K562 (cell line): ENCODE data around the gene OR51B2. TPM values are rescaled to one million over a fixed set of nuclear protein-coding genes. Genes with fewer than 3 reads are reported as not detected.

Experiments used
- ARID1B ChIP-seq: fragments of 450-650 bp; IDR thresholded peaks from 2 replicates; pipeline ENCODE4 v1.6.1; 2016; ENCODE audit warnings: antibody characterized with exemption, mild to moderate bottlenecking, inconsistent platforms
- ATF3 ChIP-seq, 2 experiments: fragments of 450-650 bp in 1 of 2; sonication (generic) in 1 of 2; formaldehyde crosslinking in 1 of 2; IDR thresholded peaks in 1 of 2; conservative IDR thresholded peaks in 1 of 2; 2 replicates each; pipeline versions ENCODE4 v1.6.1 to v1.8.1; 2016 to 2023; ENCODE audit warnings: mild to moderate bottlenecking in 2 of 2, moderate library complexity in 2 of 2, inconsistent platforms in 1 of 2, missing genetic modification reagents in 1 of 2
- FOSL1 ChIP-seq: fragments of 200-800 bp; sonication (Bioruptor generic); conservative IDR thresholded peaks from 2 replicates; pipeline ENCODE4 v1.6.1; 2016; ENCODE audit warnings: missing genetic modification characterization, missing compliant biosample characterization
- HMBOX1 ChIP-seq: sonication (generic); IDR thresholded peaks from 2 replicates; pipeline ENCODE4 v1.6.1; 2016
- HNRNPL ChIP-seq: fragments of 200-400 bp; formaldehyde crosslinking; IDR thresholded peaks from 2 replicates; pipeline ENCODE4 v1.6.1; 2017; ENCODE audit warnings: low read depth, mild to moderate bottlenecking, low read length
- NCOA2 ChIP-seq, 2 experiments: fragments of 450-650 bp; IDR thresholded peaks; 2 replicates each; pipeline ENCODE4 v1.6.1; 2018; ENCODE audit warnings: mild to moderate bottlenecking in 2 of 2, moderate library complexity in 1 of 2; ENCODE audit not compliant: partially characterized antibody in 2 of 2
- NCOR1 ChIP-seq: fragments of 450-650 bp; IDR thresholded peaks from 2 replicates; pipeline ENCODE4 v1.6.1; 2016; ENCODE audit warnings: mild to moderate bottlenecking, moderate library complexity
- NR2C1 ChIP-seq, 2 experiments: fragments of 450-650 bp; IDR thresholded peaks; 2 replicates each; pipeline ENCODE4 v1.6.1; 2017; ENCODE audit warnings: mild to moderate bottlenecking in 2 of 2, antibody characterized with exemption in 1 of 2, inconsistent platforms in 1 of 2, missing compliant biosample characterization in 1 of 2, missing genetic modification characterization in 1 of 2
- PRMT5 ChIP-seq: sonication (generic); formaldehyde crosslinking; IDR thresholded peaks from 2 replicates; pipeline ENCODE4 v1.5.0; 2020; ENCODE audit warnings: missing genetic modification reagents
- RBM39 ChIP-seq: fragments of 200-400 bp; formaldehyde crosslinking; optimal IDR thresholded peaks from 2 replicates; pipeline ENCODE3; 2018; ENCODE audit warnings: low read depth, low read length
- RHOXF2B ChIP-seq: fragments of 250-450 bp; sonication (Bioruptor Pico); conservative IDR thresholded peaks from 2 replicates; pipeline ENCODE4 v1.5.1; 2021
- SRSF7 ChIP-seq: fragments of 200-400 bp; formaldehyde crosslinking; optimal IDR thresholded peaks from 2 replicates; pipeline ENCODE3; 2017; ENCODE audit warnings: mild to moderate bottlenecking, low read depth, low read length
- UBTF ChIP-seq, 2 experiments: IDR thresholded peaks; 2 replicates each; pipeline ENCODE4 v1.6.1; 2012; ENCODE audit warnings: improper control_type of control experiment in 2 of 2, low read depth in 2 of 2, low read length in 2 of 2, borderline replicate concordance in 1 of 2
- VEZF1 ChIP-seq: fragments of 200-800 bp; sonication (Bioruptor generic); IDR thresholded peaks from 2 replicates; pipeline ENCODE4 v1.6.1; 2017; ENCODE audit warnings: missing genetic modification characterization, missing compliant biosample characterization
- ZFX ChIP-seq: sonication (generic); formaldehyde crosslinking; IDR thresholded peaks from 2 replicates; pipeline ENCODE4 v1.8.0; 2022; ENCODE audit warnings: mild to moderate bottlenecking, missing genetic modification reagents, moderate library complexity
- ZNF197 ChIP-seq: fragments of 200-800 bp; sonication (Bioruptor generic); IDR thresholded peaks from 2 replicates; pipeline ENCODE4 v1.6.1; 2016; ENCODE audit warnings: low read depth, missing genetic modification characterization, missing compliant biosample characterization
- ZNF639 ChIP-seq, 2 experiments: fragments of 200-800 bp in 1 of 2; sonication (Bioruptor generic) in 1 of 2; sonication (generic) in 1 of 2; formaldehyde crosslinking in 1 of 2; IDR thresholded peaks in 1 of 2; conservative IDR thresholded peaks in 1 of 2; 2 replicates each; pipeline versions ENCODE4 v1.5.0 to v1.6.1; 2016 to 2020; ENCODE audit warnings: missing compliant biosample characterization in 1 of 2, missing genetic modification characterization in 1 of 2, missing genetic modification reagents in 1 of 2
- polyA plus RNA-seq, 8 experiments: library from polyadenylated mRNA; depleted of rRNA in 4 of 8; stranded (reverse) in 5 of 8; unstranded in 3 of 8; fragments of >200 nt; fragmentation: Nextera tagmentation in 2 of 8; fragmentation: Illumina TruSeq in 1 of 8; extraction: Ambion mirVana in 2 of 8; extraction: Trizol in 1 of 8; gene quantifications; 2 replicates each; pipeline versions ENCODE4 v1.2.1 to v1.2.3, GENCODE V29; 2011 to 2014; ENCODE audit warnings: inconsistent platforms in 1 of 8, missing spikeins in 1 of 8
- total RNA-seq, 7 experiments: library from RNA; depleted of rRNA in 6 of 7; stranded (reverse); fragments of >200 nt in 6 of 7; fragmentation: Illumina TruSeq in 2 of 7; extraction: Trizol in 2 of 7; gene quantifications; 2 replicates each; pipeline versions ENCODE4 v1.2.1 to v1.2.3, GENCODE V29; 2011 to 2021; ENCODE audit warnings: low replicate concordance in 1 of 7

Gene OR51B2
- total and polyA plus RNA-seq, 9 of the 15 experiments (the other 6 are each of a cell fraction or from before 2014, with no cell fraction given), result 0.38 to 6.6 (median 4.0) TPM

- no peak for TF ChIP-seq SRSF7
- TF ChIP-seq NR2C1 (IDR thresholded peaks at IDR 0.05), result no peak
- TF ChIP-seq NR2C1 (tag; IDR thresholded peaks at IDR 0.05), result 0 out of 2 replicates have a peak, but pooled peaks have one; percentile 40
- TF ChIP-seq ZNF639 (CRISPR knock-in tag; conservative IDR thresholded peaks at IDR 0.05 in 1 of 2, IDR thresholded peaks at IDR 0.05 in 1 of 2), result 0 out of 4 replicates have a peak, but pooled peaks of 1 of the 2 experiments have one; percentile 28
- peak; percentile 61 for TF ChIP-seq HMBOX1
- no peak for TF ChIP-seq PRMT5 (CRISPR knock-in tag)
- TF ChIP-seq UBTF (IDR thresholded peaks at IDR 0.05; ENCODE audit: borderline replicate concordance in 1 of 2, low read depth in 2 of 2, low read length in 2 of 2), result no peak
- TF ChIP-seq ZNF197 (CRISPR knock-in tag), result no peak
- TF ChIP-seq NCOR1, result 0 out of 2 replicates have a peak, but pooled peaks have one; percentile 7
- TF ChIP-seq NCOA2 (IDR thresholded peaks at IDR 0.05; ENCODE audit: partially characterized antibody in 2 of 2), result peak in 1 of 2 experiments; percentile 13
- TF ChIP-seq ARID1B, result peak; percentile 66
- TF ChIP-seq RHOXF2B (CRISPR knock-in tag), result no peak
- TF ChIP-seq HNRNPL, result no peak
- TF ChIP-seq FOSL1 (tag), result peak; percentile 76
- no peak for TF ChIP-seq ZFX (CRISPR knock-in tag)
- TF ChIP-seq VEZF1 (CRISPR knock-in tag), result peak; percentile 20; the same call in 1 of the 2 replicates
- TF ChIP-seq RBM39, result no peak
- peak; percentile 56; the same call in 1 of the 2 replicates for TF ChIP-seq ATF3 (IDR thresholded peaks at IDR 0.05)
- no peak for TF ChIP-seq ATF3 (CRISPR knock-in tag; conservative IDR thresholded peaks at IDR 0.05)
Measured at GRCh38 chr11:5277807-5278382, 46.2 kb downstream of the OR51B2 start (continued).
